HG02759 (cell line): ENCODE data around the gene GRK5.
A peak's percentile ranks its signal among the peaks of the same experiment; 100 is the strongest.
"Not testable (repeated sequence)": the region's sequence is repeated elsewhere in the genome, so short reads cannot be mapped to it uniquely, and the experiment has no call there.

Source experiments
- ATAC-seq: cut with Tn5 transposase; IDR thresholded peaks from one replicate; pipeline ENCODE4 v1.9.1; 2021; ENCODE audit warnings: mild to moderate bottlenecking, moderate library complexity; ENCODE audit not compliant: unreplicated experiment

Gene GRK5

DNA sequence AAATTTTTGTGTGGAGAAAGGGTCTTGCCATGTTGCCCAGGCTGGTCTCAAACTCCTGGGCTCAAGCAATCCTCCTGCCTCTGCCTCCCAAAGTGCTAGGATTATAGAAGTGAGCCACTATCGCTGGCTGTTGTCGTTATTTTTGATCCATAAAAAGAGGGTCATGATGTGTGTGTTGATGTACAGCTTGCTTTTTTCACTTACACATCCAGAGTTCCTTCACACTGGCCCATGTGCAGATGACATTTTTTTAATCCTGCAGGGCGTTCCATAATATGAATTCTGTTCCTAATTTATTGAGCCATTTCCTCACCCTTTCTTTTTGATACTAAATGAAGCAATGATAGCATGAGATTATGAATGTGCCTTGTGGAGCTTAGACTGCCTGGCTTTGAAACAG, 40.8 kb downstream of the GRK5 start:
- no peak for ATAC-seq

GRCh38 chr10:119248681-119249080, 41.3 kb downstream of the GRK5 start:
- ATAC-seq, result no peak

DNA sequence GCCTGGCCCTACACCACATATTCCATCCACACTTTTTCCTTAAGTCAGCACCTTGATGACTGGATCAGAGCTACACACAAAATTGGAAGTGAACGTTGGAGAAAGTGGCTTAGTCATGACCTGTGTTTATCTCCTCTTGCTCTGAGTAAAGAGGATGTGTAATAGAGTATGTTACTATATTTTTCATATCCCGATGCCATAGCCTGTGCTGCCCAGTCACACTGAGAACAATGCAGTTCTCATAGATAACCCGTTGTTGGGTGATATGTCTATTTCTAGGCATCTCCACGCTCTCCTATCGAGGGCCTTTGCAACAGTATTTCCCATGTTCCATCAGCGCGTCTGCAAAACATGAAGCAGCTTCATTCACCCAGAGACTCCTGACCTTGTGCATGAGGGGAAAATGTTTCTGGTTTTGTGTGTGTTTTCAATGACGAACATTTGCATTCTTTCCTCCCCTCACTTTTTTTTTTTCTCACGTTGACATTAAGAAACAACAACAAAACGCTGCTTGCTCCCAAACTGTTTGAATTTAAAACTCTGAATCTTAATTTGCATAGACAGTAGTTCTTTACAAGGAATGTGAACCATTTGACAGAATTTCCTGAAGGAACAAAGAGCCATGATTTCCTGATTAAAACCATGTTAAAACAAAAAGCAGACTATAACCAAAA, 43.4 kb downstream of the GRK5 start:
- ATAC-seq, result no peak

- ATAC-seq, result no peak
Measured at GRCh38 chr10:119251315-119251708, 43.9 kb downstream of the GRK5 start.

GRCh38 chr10:119252051-119252465, 44.7 kb downstream of the GRK5 start:
- no peak for ATAC-seq

DNA sequence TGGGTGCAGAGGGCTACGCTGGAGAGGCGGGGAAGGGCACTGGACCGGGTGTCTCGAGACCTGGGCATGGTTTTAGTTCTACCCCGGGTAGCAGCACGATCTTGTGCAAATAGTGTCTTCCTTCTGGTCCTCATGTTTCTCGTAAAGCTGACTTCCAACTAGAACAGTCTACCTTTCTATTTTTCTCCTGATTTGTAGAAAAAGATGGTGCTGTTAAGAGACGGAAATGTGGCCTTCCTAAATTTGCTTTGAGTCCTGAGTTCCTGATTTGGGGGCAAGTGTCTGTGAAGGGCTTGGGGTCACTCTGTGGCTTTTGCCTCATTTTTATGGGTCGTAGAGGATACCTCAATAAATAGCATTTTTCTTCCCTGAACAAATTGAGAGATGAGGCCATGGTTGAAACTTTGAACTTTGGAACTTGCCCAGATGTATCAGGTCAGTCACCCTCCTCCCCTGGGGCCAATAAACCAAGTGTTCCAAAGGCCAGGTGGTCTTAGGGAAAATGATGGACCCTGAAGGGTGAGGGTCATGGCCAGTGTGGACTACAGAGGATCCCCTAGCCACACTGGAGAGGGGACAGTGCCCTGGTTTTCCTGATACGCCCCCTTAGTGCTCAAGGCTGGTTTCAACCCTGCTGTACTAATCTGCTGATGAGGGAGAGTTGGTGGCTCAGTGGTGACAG, 45.2 kb downstream of the GRK5 start:
- no peak for ATAC-seq

DNA sequence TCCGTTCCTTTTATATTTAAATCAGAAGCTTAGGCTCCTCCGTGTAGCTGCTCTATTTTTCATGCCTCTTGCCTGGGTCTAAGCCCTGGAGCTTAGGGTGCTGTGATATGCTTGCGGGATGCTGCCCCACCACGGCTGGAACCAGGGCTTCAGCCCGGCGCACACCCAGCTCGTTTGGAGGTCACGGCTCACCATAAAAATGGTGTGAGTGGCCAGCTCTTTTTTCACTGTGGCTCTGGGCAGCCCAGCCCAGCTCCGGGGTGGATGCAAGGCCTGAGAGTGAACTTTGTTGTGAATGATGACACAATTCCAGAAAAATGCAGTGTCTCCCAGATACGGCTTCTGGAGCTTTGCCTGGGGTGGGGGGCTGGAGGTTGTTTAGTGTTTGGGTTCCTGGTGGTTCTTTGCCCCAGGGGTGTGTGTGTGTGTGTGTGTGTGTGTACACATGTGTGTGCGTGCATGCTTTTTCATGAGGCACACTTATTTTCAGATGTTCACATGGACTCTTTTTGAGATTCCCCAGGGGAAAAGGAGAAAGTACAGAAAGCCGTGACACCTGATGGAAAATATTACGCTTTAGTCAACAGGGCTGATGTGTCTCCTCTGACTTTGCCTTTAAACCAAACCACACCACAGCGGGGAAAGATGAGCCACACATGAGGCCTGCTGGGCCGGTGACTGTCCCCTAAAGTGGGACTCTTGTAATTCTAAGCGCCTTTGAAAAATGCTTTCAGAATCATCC, 46.2 kb downstream of the GRK5 start:
- ATAC-seq, result no peak

DNA sequence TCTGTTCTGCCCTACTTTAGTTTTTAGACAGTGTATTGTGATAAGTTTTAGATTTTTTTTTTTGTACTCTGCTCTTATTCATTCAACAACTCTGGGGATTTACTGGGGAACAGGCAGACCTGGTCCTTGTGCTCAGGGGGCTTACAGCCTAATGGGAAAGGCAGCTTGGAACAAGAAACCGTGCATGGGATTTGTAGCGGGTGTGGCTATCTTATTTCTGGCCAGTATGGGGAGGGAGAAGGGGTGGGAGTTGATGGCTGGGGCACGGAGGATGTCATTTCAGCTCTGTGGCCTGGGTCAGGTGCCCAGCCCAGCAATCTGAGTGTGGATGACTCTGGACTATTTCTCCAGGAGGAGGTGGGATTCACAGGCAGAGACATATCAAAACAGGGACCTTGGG, 47.0 kb downstream of the GRK5 start:
- ATAC-seq, result no peak

DNA sequence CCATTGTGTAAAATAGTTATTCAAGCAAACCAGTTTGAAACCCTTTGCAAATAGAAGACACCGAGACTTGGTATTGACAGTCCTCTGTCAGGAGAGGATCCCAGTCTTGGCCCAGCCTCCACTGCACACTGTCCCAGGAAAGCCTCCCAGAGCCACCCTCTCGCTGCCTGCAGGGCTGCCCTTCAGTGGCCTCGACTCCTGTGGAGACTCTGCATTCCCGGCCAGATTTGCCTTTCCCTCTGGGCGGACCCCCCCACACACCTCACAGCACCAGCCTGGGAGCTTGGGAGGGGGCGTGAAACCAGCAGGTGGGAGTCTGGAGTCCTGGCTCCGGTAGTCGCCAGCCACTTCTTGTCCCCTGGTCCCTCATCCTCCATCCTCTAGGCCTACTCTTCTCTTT, 48.7 kb downstream of the GRK5 start:
- ATAC-seq, result no peak

DNA sequence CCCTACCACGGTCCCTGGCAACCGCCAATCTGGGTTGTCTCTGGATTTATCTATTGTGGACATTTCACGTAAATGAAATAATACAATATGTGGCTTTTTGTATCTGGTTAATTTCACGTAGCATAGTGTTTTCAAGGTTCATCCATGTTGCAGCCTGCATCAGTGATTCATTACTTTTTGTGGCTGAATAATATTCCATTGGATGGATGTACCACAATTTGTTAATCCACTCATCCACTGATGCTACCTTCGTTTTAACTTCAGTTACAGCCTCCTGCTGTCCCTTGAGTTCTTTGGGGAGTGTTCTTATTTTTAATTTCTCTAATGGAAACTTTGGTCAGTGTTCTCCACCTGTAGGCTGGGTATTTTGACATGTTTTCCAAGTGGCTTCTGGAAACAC, 49.5 kb downstream of the GRK5 start:
- ATAC-seq, result no peak

DNA sequence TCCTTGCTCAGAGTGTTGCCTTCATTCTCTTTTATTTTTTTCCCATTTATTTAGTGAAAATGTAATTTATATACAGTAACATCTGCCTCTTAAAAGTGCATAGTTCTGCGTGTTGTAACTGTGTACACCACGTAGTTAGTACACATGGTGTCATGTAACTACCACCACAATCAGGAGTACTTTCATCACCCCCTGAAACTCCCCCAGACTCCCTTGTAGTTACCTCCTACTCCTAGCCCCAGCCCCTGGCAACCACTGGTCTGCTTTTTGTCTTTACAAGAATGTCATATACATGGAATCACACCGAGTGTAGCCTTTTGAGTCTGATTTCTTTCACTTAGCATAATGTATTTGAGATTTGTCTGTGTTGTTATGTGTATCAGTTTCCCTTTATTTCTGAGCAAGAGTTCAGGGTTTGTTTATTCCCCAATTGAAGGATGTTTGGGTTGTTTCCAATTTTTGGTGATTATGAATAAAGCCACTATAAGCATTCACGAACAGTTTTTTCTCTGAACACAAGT, 50.6 kb downstream of the GRK5 start:
- ATAC-seq, result no peak

DNA sequence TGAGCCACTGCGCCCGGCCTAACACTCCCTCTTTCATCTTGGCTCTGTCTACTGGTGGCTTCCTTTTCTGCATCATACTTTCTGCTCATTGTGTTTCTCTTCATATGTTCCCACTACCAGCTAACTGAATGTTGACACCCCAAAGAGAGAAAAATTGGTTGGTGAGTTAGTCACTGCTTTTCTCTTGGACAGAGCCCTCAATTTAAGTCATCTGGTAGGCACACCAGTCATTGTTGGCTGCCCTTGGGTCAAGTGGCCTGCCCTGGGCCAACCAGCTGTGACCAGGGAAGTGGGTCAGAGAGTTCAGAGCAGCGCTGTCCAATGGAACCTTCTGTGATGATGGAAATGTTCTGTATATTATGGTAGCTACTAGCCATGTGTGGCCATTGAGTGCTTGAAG, 52.0 kb downstream of the GRK5 start:
- ATAC-seq, result no peak

DNA sequence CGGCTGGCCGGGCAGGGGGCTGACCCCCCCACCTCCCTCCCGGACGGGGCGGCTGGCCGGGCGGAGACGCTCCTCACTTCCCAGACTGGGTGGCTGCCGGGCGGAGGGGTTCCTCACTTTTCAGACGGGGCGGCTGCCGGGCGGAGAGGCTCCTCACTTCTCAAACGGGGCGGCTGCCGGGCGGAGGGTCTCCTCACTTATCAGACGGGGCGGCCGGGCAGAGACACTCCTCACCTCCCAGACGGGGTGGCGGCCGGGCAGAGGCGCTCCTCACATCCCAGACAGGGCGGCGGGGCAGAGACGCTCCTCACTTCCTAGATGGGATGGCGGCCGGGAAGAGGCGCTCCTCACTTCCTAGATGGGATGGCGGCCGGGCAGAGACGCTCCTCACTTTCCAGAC, 53.6 kb downstream of the GRK5 start:
- ATAC-seq, result not testable (repeated sequence)

GRCh38 chr10:119263951-119264617, 56.7 kb downstream of the GRK5 start:
- ATAC-seq, result no peak

DNA sequence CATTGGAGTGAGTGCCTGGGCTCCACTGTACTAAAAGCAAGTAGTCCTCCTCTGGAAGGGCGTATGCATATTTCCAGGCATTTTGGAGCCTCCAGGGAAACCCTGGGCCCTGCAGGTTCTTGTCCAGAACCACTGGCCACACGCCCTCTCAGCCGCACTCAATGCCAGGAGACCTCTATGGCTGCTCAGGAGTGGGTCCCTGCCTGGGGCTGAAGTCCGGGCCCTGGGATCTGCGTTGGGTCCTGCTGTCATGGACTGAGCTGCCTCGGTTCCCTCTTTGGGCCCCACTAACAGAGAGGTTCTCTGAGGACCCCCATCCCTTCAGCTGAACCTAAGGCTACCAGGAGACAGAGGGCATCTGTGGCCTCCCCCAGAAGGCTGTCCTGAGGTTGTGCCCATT, 58.3 kb downstream of the GRK5 start:
- ATAC-seq, result no peak

DNA sequence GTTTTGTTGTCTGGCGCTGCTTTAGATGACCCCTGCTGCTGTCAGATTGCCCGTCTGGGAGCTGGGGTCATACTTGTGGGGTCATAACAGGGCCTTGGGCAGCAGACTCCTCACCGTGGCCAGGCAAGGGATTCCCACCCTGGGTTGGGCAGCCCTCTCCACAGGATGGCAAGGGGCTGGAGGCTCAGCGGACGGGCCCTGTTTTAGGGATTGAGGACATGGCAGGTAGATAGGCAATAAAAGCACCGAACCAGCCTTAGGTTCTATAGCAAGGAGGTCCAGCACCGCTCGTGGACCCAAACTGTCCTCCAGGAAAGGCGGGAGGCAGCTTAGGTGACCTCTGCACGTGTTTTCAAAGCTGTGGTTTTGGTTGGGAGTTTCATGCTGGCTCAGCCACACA, 60.0 kb downstream of the GRK5 start:
- no peak for ATAC-seq

GRCh38 chr10:119268428-119268827, 61.1 kb downstream of the GRK5 start:
- ATAC-seq, result no peak

DNA sequence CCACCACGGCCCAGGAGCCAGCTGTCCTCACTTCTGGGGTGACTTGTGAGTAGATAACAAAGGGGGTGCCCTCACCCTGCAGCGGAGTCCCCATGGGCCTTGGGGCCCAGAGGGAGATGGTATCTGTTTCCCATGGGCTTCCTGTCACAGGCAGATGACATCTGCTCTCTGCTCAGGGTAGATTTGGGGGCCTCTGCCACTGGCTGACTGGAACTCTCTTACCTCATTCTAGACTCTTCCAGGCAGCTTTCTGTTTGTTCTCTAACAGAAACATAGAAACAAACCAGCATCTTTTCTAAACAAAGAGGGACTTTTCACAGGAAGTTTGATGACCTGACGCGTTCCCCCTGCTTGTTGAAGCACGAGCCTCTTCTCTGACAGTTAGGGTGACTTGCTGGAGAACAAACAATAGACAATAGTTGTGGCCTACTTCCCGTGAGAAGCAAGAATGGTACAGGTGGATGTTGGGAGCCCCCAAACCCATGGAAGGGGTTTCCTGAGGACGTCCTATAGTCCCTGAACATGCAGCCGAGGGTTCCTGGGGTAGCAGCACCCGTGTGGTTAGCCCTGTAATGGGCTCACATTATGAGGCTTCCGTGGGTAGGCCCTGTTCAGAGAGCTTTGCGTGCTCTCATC, 61.6 kb downstream of the GRK5 start:
- ATAC-seq, result peak; percentile 77

- no peak for ATAC-seq
Measured at GRCh38 chr10:119269737-119270136, 62.4 kb downstream of the GRK5 start.

- peak; percentile 72 for ATAC-seq
Measured at GRCh38 chr10:119270762-119271366, 63.5 kb downstream of the GRK5 start.
